ENCODE measurements around the gene PITHD1.
A peak's percentile ranks its signal among the peaks of the same experiment; 100 is the strongest.

The PITHD1 gene

GRCh38 chr1:23810818-23811540, 32.8 kb downstream of the PITHD1 start:
- Histone ChIP-seq H3K4me3 (ENCODE audit: low read depth, low read length) (no peak overlapping the region), H3K36me3 (replicated peaks) (peaks cover 6% of the 10 kb centered on the region), H3K27me3 (replicated peaks) (no peaks in the 10 kb centered on the region), H3K27ac (no peak overlapping the region)
- in situ Hi-C loops (cut with HindIII; ENCODE audit: low pct_ligation_motif_present, low sequenced_read_pairs), result no loop called here
- TF ChIP-seq CTCF (IDR thresholded peaks at IDR 0.05; ENCODE audit: low read depth, low read length, missing control alignments), result peak; percentile 85
- DNase-seq, result no peak

DNA sequence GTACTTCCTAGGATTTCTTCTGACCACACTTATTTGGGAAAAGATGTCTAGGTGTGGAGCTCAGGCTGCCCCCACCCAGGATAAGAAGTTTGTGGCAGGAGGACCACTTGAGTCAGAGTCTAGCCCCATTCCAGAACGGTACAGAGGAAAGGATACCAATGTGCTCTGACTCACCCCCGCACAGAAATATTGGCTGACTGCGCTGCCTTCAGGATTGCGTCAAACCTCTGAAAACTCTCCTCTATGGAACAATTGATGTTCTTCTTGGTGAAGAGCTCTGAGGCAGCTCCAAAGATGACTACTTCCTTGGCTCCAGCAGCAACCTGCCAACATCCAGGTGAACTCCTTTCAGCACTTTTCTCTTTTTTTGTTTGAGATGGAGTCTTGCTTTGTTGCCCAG, 35.8 kb downstream of the PITHD1 start:
- peaks cover 20% of the 10 kb centered on the region for H3K36me3 ChIP-seq (replicated peaks)
- DNase-seq, result no peak
- H3K27ac ChIP-seq, result no peak overlapping the region
- no peak for TF ChIP-seq CTCF (IDR thresholded peaks at IDR 0.05; ENCODE audit: low read depth, low read length, missing control alignments)
- H3K27me3 ChIP-seq (replicated peaks), result no peaks in the 10 kb centered on the region
- H3K4me3 ChIP-seq (ENCODE audit: low read depth, low read length), result no peak overlapping the region
- in situ Hi-C loops (cut with HindIII; ENCODE audit: low pct_ligation_motif_present, low sequenced_read_pairs), result no loop called here

DNA sequence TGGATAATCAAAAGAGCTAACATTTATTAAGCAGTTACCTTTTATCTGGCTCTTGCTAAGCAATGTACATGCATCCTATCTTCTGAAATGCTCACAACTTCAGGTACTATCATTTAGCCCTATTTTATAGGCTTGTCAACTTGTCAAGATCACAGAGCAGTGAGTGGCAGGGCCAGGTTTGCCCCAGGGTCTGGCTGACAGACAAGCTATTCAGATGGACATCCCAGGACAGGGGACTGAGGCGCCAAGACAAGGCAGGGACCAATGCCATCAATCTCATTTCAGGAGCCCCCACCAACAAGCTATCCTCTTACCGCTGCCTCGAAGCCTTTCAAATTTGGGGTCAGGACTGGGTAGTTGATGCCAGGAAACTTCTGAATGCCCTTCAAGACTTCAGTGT, 38.1 kb downstream of the PITHD1 start:
- Histone ChIP-seq H3K27ac (no peak overlapping the region), H3K36me3 (replicated peaks) (peaks cover 20% of the 10 kb centered on the region), H3K4me3 (ENCODE audit: low read depth, low read length) (no peak overlapping the region), H3K27me3 (replicated peaks) (no peaks in the 10 kb centered on the region)
- no peak for TF ChIP-seq CTCF (IDR thresholded peaks at IDR 0.05; ENCODE audit: low read depth, low read length, missing control alignments)
- in situ Hi-C loops (cut with HindIII; ENCODE audit: low pct_ligation_motif_present, low sequenced_read_pairs), result no loop called here
- no peak for DNase-seq

GRCh38 chr1:23816906-23817305, 38.7 kb downstream of the PITHD1 start:
- TF ChIP-seq CTCF (IDR thresholded peaks at IDR 0.05; ENCODE audit: low read depth, low read length, missing control alignments), result no peak
- no peak for DNase-seq
- Histone ChIP-seq H3K27ac (no peak overlapping the region), H3K4me3 (ENCODE audit: low read depth, low read length) (no peak overlapping the region), H3K36me3 (replicated peaks) (peaks cover 20% of the 10 kb centered on the region), H3K27me3 (replicated peaks) (no peaks in the 10 kb centered on the region)
- in situ Hi-C loops (cut with HindIII; ENCODE audit: low pct_ligation_motif_present, low sequenced_read_pairs), result no loop called here

GRCh38 chr1:23817633-23818032, 39.4 kb downstream of the PITHD1 start:
- no peak for DNase-seq
- H3K36me3 ChIP-seq (replicated peaks), result peaks cover 18% of the 10 kb centered on the region

More at GRCh38 chr1:23817633-23818032, 39.4 kb downstream of the PITHD1 start:
- H3K27ac ChIP-seq, result no peak overlapping the region
- in situ Hi-C loops (cut with HindIII; ENCODE audit: low pct_ligation_motif_present, low sequenced_read_pairs), result no loop called here
- TF ChIP-seq CTCF (IDR thresholded peaks at IDR 0.05; ENCODE audit: low read depth, low read length, missing control alignments), result no peak
- no peaks in the 10 kb centered on the region for H3K27me3 ChIP-seq (replicated peaks)
- H3K4me3 ChIP-seq (ENCODE audit: low read depth, low read length), result no peak overlapping the region
